Neuronal stem cell (in vitro differentiated cells): ENCODE results near the gene PTPRM.

Experiments used
- DNase-seq: peaks from one replicate; pipeline ENCODE4 v3.0.0-alpha.2; 2013; ENCODE audit warnings: low spot score
- H2AFZ ChIP-seq: one replicate; pipeline ENCODE4 v1.6.1; 2013; ENCODE audit warnings: mild to moderate bottlenecking, low read length, inconsistent platforms
- H2AK5ac ChIP-seq: 2 replicates; pipeline ENCODE4 v1.6.1; 2013; ENCODE audit warnings: low read depth, mild to moderate bottlenecking, inconsistent platforms, low read length, moderate library complexity, mixed read lengths
- H2BK120ac ChIP-seq: 2 replicates; pipeline ENCODE4 v1.6.1; 2013; ENCODE audit warnings: low read depth, mild to moderate bottlenecking, inconsistent platforms, low read length, moderate library complexity, mixed read lengths
- H2BK12ac ChIP-seq: one replicate; pipeline ENCODE4 v1.6.1; 2013; ENCODE audit warnings: low read length, inconsistent platforms
- H2BK15ac ChIP-seq: 2 replicates; pipeline ENCODE4 v1.6.1; 2013; ENCODE audit warnings: mild to moderate bottlenecking, low read length, inconsistent platforms, mixed read lengths
- H2BK5ac ChIP-seq: one replicate; pipeline ENCODE4 v1.6.1; 2013; ENCODE audit warnings: inconsistent platforms, mild to moderate bottlenecking, low read length, moderate library complexity
- H3K14ac ChIP-seq: one replicate; pipeline ENCODE4 v1.6.1; 2013; ENCODE audit warnings: low read length, inconsistent platforms
- H3K18ac ChIP-seq: 2 replicates; pipeline ENCODE4 v1.6.1; 2013; ENCODE audit warnings: low read length, inconsistent platforms
- H3K23ac ChIP-seq: 2 replicates; pipeline ENCODE4 v1.6.1; 2013; ENCODE audit warnings: low read depth, mild to moderate bottlenecking, mixed read lengths, low read length, inconsistent platforms; ENCODE audit not compliant: poor library complexity
- H3K27ac ChIP-seq: replicated peaks from 3 replicates; pipeline ENCODE4 v1.5.1; 2013; ENCODE audit warnings: low read length, inconsistent platforms
- H3K27me3 ChIP-seq, 3 experiments: 2 replicates each; pipeline ENCODE4 v1.6.1; 2013; ENCODE audit warnings: low read length in 3 of 3, mild to moderate bottlenecking in 2 of 3, inconsistent platforms in 1 of 3, low read depth in 1 of 3, mixed read lengths in 1 of 3, moderate library complexity in 1 of 3; ENCODE audit not compliant: control insufficient read depth in 3 of 3, insufficient read depth in 3 of 3
- H3K36me3 ChIP-seq, 2 donors: replicated peaks in 1 of 2; 2 replicates each; pipeline ENCODE4 v1.6.1; 2013; ENCODE audit warnings: low read length in 2 of 2; ENCODE audit not compliant: control insufficient read depth in 2 of 2, insufficient read depth in 2 of 2
- H3K4ac ChIP-seq: 2 replicates; pipeline ENCODE4 v1.6.1; 2013; ENCODE audit warnings: inconsistent platforms, mild to moderate bottlenecking, low read length, moderate library complexity
- H3K4me1 ChIP-seq, 2 donors: 1 replicate in 1 of 2; 2 replicates in 1 of 2; pipeline ENCODE4 v1.6.1; 2013; ENCODE audit warnings: low read length in 2 of 2, low read depth in 1 of 2; ENCODE audit not compliant: control insufficient read depth in 2 of 2, insufficient read depth in 1 of 2
- H3K4me2 ChIP-seq: one replicate; pipeline ENCODE4 v1.6.1; 2013; ENCODE audit warnings: mild to moderate bottlenecking, low read length, inconsistent platforms; ENCODE audit not compliant: insufficient read depth, poor library complexity, severe bottlenecking
- H3K4me3 ChIP-seq, 2 donors: 2 replicates each; pipeline ENCODE4 v1.5.1; 2013; ENCODE audit warnings: low read length in 2 of 2, mild to moderate bottlenecking in 2 of 2, inconsistent platforms in 1 of 2, moderate library complexity in 1 of 2
- H3K79me1 ChIP-seq: one replicate; pipeline ENCODE4 v1.6.1; 2013; ENCODE audit warnings: low read depth, mild to moderate bottlenecking, inconsistent platforms, low read length, moderate library complexity
- H3K9ac ChIP-seq: one replicate; pipeline ENCODE4 v1.6.1; 2013; ENCODE audit warnings: mild to moderate bottlenecking, low read depth, low read length, inconsistent platforms; ENCODE audit not compliant: poor library complexity
- H3K9me3 ChIP-seq, 2 donors: replicated peaks in 1 of 2; 2 replicates each; pipeline versions ENCODE3 to v1.6.1; 2013; ENCODE audit warnings: low read length in 2 of 2, mild to moderate bottlenecking in 2 of 2, inconsistent platforms in 1 of 2, low read depth in 1 of 2, mixed read lengths in 1 of 2, moderate library complexity in 1 of 2; ENCODE audit not compliant: control insufficient read depth in 2 of 2, insufficient read depth in 1 of 2
- H4K8ac ChIP-seq: one replicate; pipeline ENCODE4 v1.6.1; 2013; ENCODE audit warnings: low read depth, mild to moderate bottlenecking, inconsistent platforms, low read length, moderate library complexity
- H4K91ac ChIP-seq: one replicate; pipeline ENCODE4 v1.6.1; 2013; ENCODE audit warnings: low read length, low read depth, mild to moderate bottlenecking, inconsistent platforms; ENCODE audit not compliant: poor library complexity
- WGBS, 2 donors: extraction: QIAGEN DNeasy Blood & Tissue Kit; methylation state at CpG; one replicate each; pipeline ENCODE4 v1.1.7; 2013; ENCODE audit warnings: missing lambda C conversion rate in 2 of 2, mixed read lengths in 1 of 2; ENCODE audit not compliant: insufficient read length in 2 of 2, insufficient replicate concordance in 1 of 2; ENCODE audit errors: extremely low coverage in 2 of 2; 5-methylcytosine and 5-hydroxymethylcytosine counted together

PTPRM gene

DNA sequence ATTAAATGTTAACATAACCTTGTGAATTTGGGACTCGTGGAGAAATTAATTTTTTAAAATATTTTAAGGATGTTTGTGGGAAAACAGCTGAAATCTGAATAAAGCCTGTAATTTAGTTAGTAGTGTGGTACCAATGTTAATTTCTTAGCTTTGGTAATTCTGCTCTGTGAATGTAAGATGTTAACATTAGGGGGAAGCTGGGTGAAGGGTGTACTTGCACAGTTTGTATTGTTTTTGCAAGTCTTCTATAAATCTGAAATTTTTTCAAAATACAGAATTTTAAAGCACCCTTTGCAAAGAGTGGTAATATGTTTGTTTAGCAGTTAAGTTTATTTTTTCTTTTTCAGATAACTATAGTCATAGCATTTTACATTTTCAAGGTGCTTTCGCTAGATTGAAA, 4.5 kb downstream of the PTPRM start:
- Histone ChIP-seq H3K36me3 (no peaks in the 10 kb centered on the region), H2AK5ac (no peak overlapping the region), H3K14ac (no peak overlapping the region), H4K91ac (no peak overlapping the region), H3K4ac (no peak overlapping the region), H3K9me3 (peaks cover 0 to 5% of the 10 kb centered on the region in 2 donors), H3K4me1 (peaks cover 10 to 15% of the 10 kb centered on the region in 2 donors), H3K4me3 (no peak overlapping the region), H4K8ac (no peak overlapping the region), H3K79me1 (peaks cover 5% of the 10 kb centered on the region), H3K27me3 (peaks cover 0 to 2% (median 0%) of the 10 kb centered on the region in 3 experiments), H3K23ac (no peak overlapping the region), H2AFZ (no peak overlapping the region), H2BK120ac (no peak overlapping the region), H2BK12ac (no peak overlapping the region), H3K18ac (no peak overlapping the region), H3K27ac (no peak overlapping the region), H3K9ac (no peak overlapping the region), H2BK5ac (no peak overlapping the region), H3K4me2 (no peak overlapping the region), H2BK15ac (no peak overlapping the region)
- WGBS, 2 donors: 100% methylated on average over 1 of the region's 2 CpGs; no CpG with 5 or more reads in 1 of the 2 donors
- no peak for DNase-seq

DNA sequence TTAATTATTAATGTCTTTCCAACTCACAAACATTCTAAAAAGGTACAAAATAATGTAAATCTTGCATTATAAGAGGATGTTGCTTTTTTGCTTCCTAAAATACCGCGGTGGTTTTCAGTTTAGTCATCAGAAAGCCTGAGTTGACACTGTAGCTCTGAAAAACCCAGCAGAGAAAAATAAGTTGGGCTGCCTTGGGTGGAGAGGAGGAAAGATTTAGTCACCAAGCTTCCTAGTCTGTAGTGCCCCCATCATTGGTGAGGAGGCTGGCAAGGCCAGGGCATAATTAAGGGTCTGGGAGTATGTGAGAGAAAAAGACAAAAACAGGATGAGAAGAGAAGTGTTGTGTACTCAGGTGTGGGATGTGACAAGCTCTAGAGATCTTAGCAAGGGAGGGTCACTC, 5.7 kb downstream of the PTPRM start:
- Histone ChIP-seq H4K8ac (no peak overlapping the region), H3K79me1 (peaks cover 2% of the 10 kb centered on the region), H3K23ac (no peak overlapping the region), H2BK5ac (no peak overlapping the region), H2AK5ac (no peak overlapping the region), H3K4me1 (peaks cover 10 to 19% of the 10 kb centered on the region in 2 donors), H4K91ac (no peak overlapping the region), H3K18ac (no peak overlapping the region), H3K4me2 (no peak overlapping the region), H3K4me3 (no peak overlapping the region), H3K14ac (no peak overlapping the region), H2BK12ac (no peak overlapping the region), H2BK120ac (no peak overlapping the region), H3K9me3 (peaks cover 0 to 5% of the 10 kb centered on the region in 2 donors), H3K27me3 (peaks cover 0 to 2% (median 0%) of the 10 kb centered on the region in 3 experiments), H3K27ac (no peak overlapping the region), H2BK15ac (no peak overlapping the region), H3K36me3 (no peaks in the 10 kb centered on the region), H3K4ac (no peak overlapping the region), H3K9ac (peak overlapping the region; percentile 38), H2AFZ (no peak overlapping the region)
- no CpG with 5 or more reads among the region's 2 CpGs for WGBS, 2 donors
- DNase-seq: no peak

DNA sequence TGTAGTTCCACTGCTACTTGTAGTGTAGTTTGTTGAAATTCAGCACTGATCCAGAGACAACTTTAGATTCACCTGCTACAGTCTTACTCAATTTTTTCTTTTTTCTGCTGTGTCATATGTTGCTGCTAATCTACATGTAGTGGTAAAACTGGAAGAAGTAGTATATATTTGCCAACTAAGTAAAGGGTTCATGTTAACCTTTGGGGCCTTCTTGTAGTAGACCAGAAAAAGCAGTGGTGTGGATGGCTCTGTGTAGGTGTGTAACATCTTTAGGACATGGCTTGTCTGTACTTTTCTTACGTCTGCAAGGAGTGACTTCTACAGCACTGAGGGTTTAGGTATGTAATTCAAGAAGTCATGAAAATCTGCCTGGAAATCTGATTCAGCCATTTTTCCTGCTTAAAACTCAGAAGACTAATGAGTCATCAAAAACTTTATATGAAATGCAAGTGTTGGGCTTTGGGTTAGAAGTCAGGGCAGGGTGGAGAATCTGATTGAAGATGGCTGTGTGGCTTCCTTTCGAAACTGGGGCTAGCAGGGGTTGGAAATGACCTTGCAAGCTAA, 8.4 kb downstream of the PTPRM start:
- no peak overlapping the region for H3K27ac ChIP-seq

DNA sequence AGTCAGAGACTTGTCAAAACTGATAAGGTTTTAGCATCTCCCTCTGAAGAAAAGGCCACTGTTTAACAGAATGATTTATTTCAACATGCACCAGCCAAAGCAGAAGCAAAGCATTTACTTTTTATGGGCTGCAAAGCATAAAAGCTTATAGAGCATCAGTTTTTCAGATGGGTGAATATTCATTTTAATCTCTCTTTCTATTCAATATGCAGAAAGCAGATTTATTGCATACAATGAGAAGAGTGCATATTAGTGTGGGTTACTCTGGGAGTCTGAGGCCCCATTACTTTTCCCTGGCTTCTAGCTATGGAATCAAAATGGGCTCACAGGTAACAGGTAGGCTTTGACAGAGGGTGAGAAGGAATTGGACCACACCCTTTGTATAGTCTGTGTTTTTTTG, 9.0 kb downstream of the PTPRM start:
- H2AFZ ChIP-seq: no peak overlapping the region
- H3K4me1 ChIP-seq: peaks cover 12 to 17% of the 10 kb centered on the region in 2 donors
- H2BK120ac ChIP-seq: no peak overlapping the region
- H3K36me3 ChIP-seq: no peaks in the 10 kb centered on the region
- H3K14ac ChIP-seq: no peak overlapping the region
- no peak overlapping the region for H2BK12ac ChIP-seq
- no peak overlapping the region for H3K4me2 ChIP-seq
- no peak overlapping the region for H3K23ac ChIP-seq
- no peaks in the 10 kb centered on the region for H3K9me3 ChIP-seq
- no peak overlapping the region for H4K91ac ChIP-seq
- H3K27ac ChIP-seq: no peak overlapping the region
- H3K4me3 ChIP-seq: no peak overlapping the region
- H4K8ac ChIP-seq: no peak overlapping the region
- no peak for DNase-seq
- peaks cover 2% of the 10 kb centered on the region for H3K79me1 ChIP-seq
- H3K4ac ChIP-seq: no peak overlapping the region
- H2BK5ac ChIP-seq: no peak overlapping the region
- H2BK15ac ChIP-seq: no peak overlapping the region
- H3K18ac ChIP-seq: no peak overlapping the region
- no peak overlapping the region for H2AK5ac ChIP-seq
- no peaks in the 10 kb centered on the region for H3K27me3 ChIP-seq
- no peak overlapping the region for H3K9ac ChIP-seq

More for the DNA sequence above, 8.4 kb downstream of the PTPRM start:
- Histone ChIP-seq H2AK5ac (no peak overlapping the region), H3K23ac (no peak overlapping the region), H2BK5ac (no peak overlapping the region), H3K4me1 (peaks cover 12 to 17% of the 10 kb centered on the region in 2 donors), H3K4me3 (no peak overlapping the region), H3K14ac (no peak overlapping the region), H3K4ac (no peak overlapping the region), H3K9ac (no peak overlapping the region), H3K79me1 (peaks cover 2% of the 10 kb centered on the region), H3K18ac (no peak overlapping the region), H2BK120ac (no peak overlapping the region), H3K4me2 (no peak overlapping the region), H2AFZ (peak overlapping the region; percentile 45), H3K36me3 (no peaks in the 10 kb centered on the region), H2BK12ac (no peak overlapping the region), H3K27me3 (no peaks in the 10 kb centered on the region), H2BK15ac (no peak overlapping the region), H4K8ac (no peak overlapping the region), H3K9me3 (peaks cover 0 to under 1% of the 10 kb centered on the region in 2 donors), H4K91ac (no peak overlapping the region)
- no CpG with 5 or more reads among the region's 2 CpGs for WGBS, 2 donors
- no peak for DNase-seq
